Mesenchymal stem cell (in vitro differentiated cells and primary cell): ENCODE data around the gene PPP6R3. TPM values are rescaled to one million over a fixed set of nuclear protein-coding genes. Genes with fewer than 3 reads are reported as not detected.

Source experiments
- DNase-seq: peaks from one replicate; pipeline ENCODE4 v3.0.0-alpha.2; 2013
- H2AFZ ChIP-seq: one replicate; pipeline ENCODE4 v1.6.1; 2013; ENCODE audit warnings: low read depth, mild to moderate bottlenecking, control low read depth, inconsistent platforms, low read length, moderate library complexity
- H2AK5ac ChIP-seq: 2 replicates; pipeline ENCODE4 v1.6.1; 2013; ENCODE audit warnings: low read length, moderate library complexity, mild to moderate bottlenecking, inconsistent platforms; ENCODE audit not compliant: severe bottlenecking
- H2BK120ac ChIP-seq: one replicate; pipeline ENCODE4 v1.6.1; 2013; ENCODE audit warnings: low read depth, mild to moderate bottlenecking, inconsistent platforms, low read length, moderate library complexity
- H2BK12ac ChIP-seq, 2 experiments: one replicate each; pipeline ENCODE4 v1.6.1; 2013; ENCODE audit warnings: inconsistent platforms in 2 of 2, low read length in 2 of 2, mild to moderate bottlenecking in 2 of 2, moderate library complexity in 2 of 2, control low read depth in 1 of 2
- H2BK15ac ChIP-seq: one replicate; pipeline ENCODE4 v1.6.1; 2013; ENCODE audit warnings: mild to moderate bottlenecking, low read depth, inconsistent platforms; ENCODE audit not compliant: poor library complexity, severe bottlenecking
- H2BK5ac ChIP-seq: 2 replicates; pipeline ENCODE4 v1.6.1; 2013; ENCODE audit warnings: low read depth, mild to moderate bottlenecking, low read length, control low read depth, inconsistent platforms; ENCODE audit not compliant: poor library complexity, severe bottlenecking
- H3K14ac ChIP-seq, 2 experiments: one replicate each; pipeline ENCODE4 v1.6.1; 2013; ENCODE audit warnings: inconsistent platforms in 2 of 2, low read length in 2 of 2, control low read depth in 1 of 2, mild to moderate bottlenecking in 1 of 2, moderate library complexity in 1 of 2
- H3K18ac ChIP-seq, 2 experiments: one replicate each; pipeline ENCODE4 v1.6.1; 2013; ENCODE audit warnings: inconsistent platforms in 2 of 2, low read length in 2 of 2, control low read depth in 1 of 2, low read depth in 1 of 2, mild to moderate bottlenecking in 1 of 2
- H3K23ac ChIP-seq, 2 experiments: one replicate each; pipeline ENCODE4 v1.6.1; 2013; ENCODE audit warnings: inconsistent platforms in 2 of 2, low read length in 2 of 2, mild to moderate bottlenecking in 2 of 2, moderate library complexity in 2 of 2, control low read depth in 1 of 2
- H3K27ac ChIP-seq: 2 replicates; pipeline ENCODE4 v1.5.1; 2013; ENCODE audit warnings: mild to moderate bottlenecking, moderate library complexity, low read length, control low read depth, inconsistent platforms; ENCODE audit not compliant: poor library complexity, severe bottlenecking
- H3K27me3 ChIP-seq, 2 experiments: 2 replicates each; pipeline versions ENCODE4 v1.6.1 to v1.7.0; 2013; ENCODE audit warnings: low read length in 2 of 2, mild to moderate bottlenecking in 2 of 2, moderate library complexity in 2 of 2, control low read depth in 1 of 2, inconsistent platforms in 1 of 2; ENCODE audit not compliant: control insufficient read depth in 1 of 2, insufficient read depth in 1 of 2
- H3K36me3 ChIP-seq, 2 experiments: 2 replicates each; pipeline versions ENCODE4 v1.6.1 to v1.7.0; 2013; ENCODE audit warnings: low read length in 2 of 2, control low read depth in 1 of 2, inconsistent platforms in 1 of 2, low read depth in 1 of 2, mild to moderate bottlenecking in 1 of 2; ENCODE audit not compliant: insufficient read depth in 2 of 2, control insufficient read depth in 1 of 2
- H3K4ac ChIP-seq, 2 experiments: one replicate each; pipeline ENCODE4 v1.6.1; 2013; ENCODE audit warnings: inconsistent platforms in 2 of 2, low read length in 2 of 2, mild to moderate bottlenecking in 2 of 2, moderate library complexity in 2 of 2, control low read depth in 1 of 2, low read depth in 1 of 2
- H3K4me1 ChIP-seq: 2 replicates; pipeline ENCODE4 v1.6.1; 2013; ENCODE audit warnings: low read depth, low read length, control low read depth; ENCODE audit not compliant: control insufficient read depth, insufficient read depth
- H3K4me2 ChIP-seq: 2 replicates; pipeline ENCODE4 v1.6.1; 2013; ENCODE audit warnings: low read length, mild to moderate bottlenecking, inconsistent platforms; ENCODE audit not compliant: poor library complexity, severe bottlenecking
- H3K4me3 ChIP-seq, 2 experiments: 2 replicates each; pipeline versions ENCODE4 v1.5.1 to v1.7.0; 2013; ENCODE audit warnings: low read length in 2 of 2, mild to moderate bottlenecking in 2 of 2, control low read depth in 1 of 2, low read depth in 1 of 2; ENCODE audit not compliant: insufficient read depth in 1 of 2
- H3K79me1 ChIP-seq: replicated peaks from 2 replicates; pipeline ENCODE4 v1.6.1; 2013; ENCODE audit warnings: mild to moderate bottlenecking, control low read depth, low read length, inconsistent platforms; ENCODE audit not compliant: poor library complexity, severe bottlenecking
- H3K9ac ChIP-seq: 2 replicates; pipeline ENCODE4 v1.7.0; 2013; ENCODE audit warnings: mild to moderate bottlenecking, low read length, moderate library complexity
- H3K9me3 ChIP-seq: 2 replicates; pipeline ENCODE4 v1.7.0; 2013; ENCODE audit warnings: mild to moderate bottlenecking, low read length; ENCODE audit not compliant: control insufficient read depth
- H4K8ac ChIP-seq: one replicate; pipeline ENCODE4 v1.6.1; 2013; ENCODE audit warnings: inconsistent platforms, mild to moderate bottlenecking, low read length, moderate library complexity
- H4K91ac ChIP-seq: one replicate; pipeline ENCODE4 v1.6.1; 2013; ENCODE audit warnings: mild to moderate bottlenecking, low read length, inconsistent platforms
- WGBS: methylation state at CpG from one replicate; pipeline ENCODE4 v1.1.7; 2013; ENCODE audit warnings: mixed read lengths; 5-methylcytosine and 5-hydroxymethylcytosine counted together
- polyA plus RNA-seq, 2 experiments: library from polyadenylated mRNA; stranded (reverse); fragments of 200-250 nt; gene quantifications; one replicate each; pipeline ENCODE4 v1.2.3, GENCODE V29; 2013

The PPP6R3 gene
- polyA plus RNA-seq (2013, experiment 1 of 2), result 39.3 TPM
- polyA plus RNA-seq (2013, experiment 2 of 2), result 39.5 TPM

GRCh38 chr11:68460741-68461574, at the start of gene PPP6R3:
PPP6R3 (plus strand) TSS chr11:68460752; CDS start chr11:68537665, 76,913 bp downstream.
- Histone ChIP-seq H3K18ac (peak within 1 kb of the TSS; percentile 76 to 86), H3K4ac (peak within 1 kb of the TSS; percentile 75 to 87), H3K14ac (peak within 1 kb of the TSS in 1 of 2 experiments; percentile 94), H2AK5ac (no peak within 1 kb of the TSS), H3K4me3 (peak within 1 kb of the TSS; percentile 93 to 98), H2AFZ (no peak within 1 kb of the TSS), H3K23ac (peak within 1 kb of the TSS in 1 of 2 experiments; percentile 51), H4K91ac (peak within 1 kb of the TSS; percentile 80), H3K36me3 (no peaks in the 10 kb centered on the region), H3K27ac (peak within 1 kb of the TSS; percentile 64), H2BK5ac (peak within 1 kb of the TSS; percentile 9), H2BK15ac (peak within 1 kb of the TSS; percentile 83), H3K79me1 (no peaks in the 10 kb centered on the region), H4K8ac (peak within 1 kb of the TSS; percentile 61), H3K9ac (peak within 1 kb of the TSS; percentile 88), H3K27me3 (peaks cover 0 to 1% of the 10 kb centered on the region in 2 experiments), H3K9me3 (no peaks in the 10 kb centered on the region), H3K4me1 (peaks cover 8% of the 10 kb centered on the region), H2BK120ac (peak within 1 kb of the TSS; percentile 89), H2BK12ac (peak within 1 kb of the TSS in 1 of 2 experiments; percentile 16), H3K4me2 (peak within 1 kb of the TSS; percentile 93)
- peak; percentile 47 for DNase-seq
- WGBS, result under 1% methylated on average over 62 of the region's 92 CpGs

- DNase-seq, result no peak
- no peak overlapping the region for H3K4me2 ChIP-seq
- no peak overlapping the region for H4K8ac ChIP-seq
- no peak overlapping the region for H3K14ac ChIP-seq
- H3K79me1 ChIP-seq, result peaks cover 12% of the 10 kb centered on the region
- H3K9me3 ChIP-seq, result no peaks in the 10 kb centered on the region
- no peak overlapping the region for H2BK15ac ChIP-seq
- H2AFZ ChIP-seq, result no peak overlapping the region
- no peak overlapping the region for H2BK12ac ChIP-seq
- H3K4me3 ChIP-seq, result no peak overlapping the region
- H2BK5ac ChIP-seq, result no peak overlapping the region
- H3K27me3 ChIP-seq, result no peaks in the 10 kb centered on the region
- H3K18ac ChIP-seq, result no peak overlapping the region
- H2BK120ac ChIP-seq, result no peak overlapping the region
- H3K36me3 ChIP-seq, result peaks cover 51 to 67% of the 10 kb centered on the region in 2 experiments
- no peak overlapping the region for H3K23ac ChIP-seq
- no peak overlapping the region for H3K4ac ChIP-seq
- 95% methylated on average over 17 of the region's 17 CpGs for WGBS
- H3K4me1 ChIP-seq, result peaks cover 7% of the 10 kb centered on the region
- no peak overlapping the region for H2AK5ac ChIP-seq
- no peak overlapping the region for H3K27ac ChIP-seq
- no peak overlapping the region for H4K91ac ChIP-seq
- H3K9ac ChIP-seq, result no peak overlapping the region
These were observed 49.0 kb upstream of the PPP6R3 start for GRCh38 chr11:68411501-68411991.

- no peak overlapping the region for H2BK120ac ChIP-seq
- H2AFZ ChIP-seq, result no peak overlapping the region
- H3K4ac ChIP-seq, result no peak overlapping the region
- H3K9me3 ChIP-seq, result no peaks in the 10 kb centered on the region
- H3K4me1 ChIP-seq, result peaks cover 7% of the 10 kb centered on the region
- H3K4me3 ChIP-seq, result peak overlapping the region in 1 of 2 experiments; percentile 23
- H3K27me3 ChIP-seq, result no peaks in the 10 kb centered on the region
- no peak overlapping the region for H4K91ac ChIP-seq
- peak; percentile 73 for DNase-seq
- H3K36me3 ChIP-seq, result peaks cover 53 to 65% of the 10 kb centered on the region in 2 experiments
- whole genome bisulfite sequencing, result 89% methylated on average over 24 of the region's 24 CpGs
- H3K18ac ChIP-seq, result no peak overlapping the region
- no peak overlapping the region for H2BK15ac ChIP-seq
- H3K9ac ChIP-seq, result no peak overlapping the region
- H2BK5ac ChIP-seq, result no peak overlapping the region
- no peak overlapping the region for H3K4me2 ChIP-seq
- H3K14ac ChIP-seq, result no peak overlapping the region
- no peak overlapping the region for H3K23ac ChIP-seq
- H3K79me1 ChIP-seq, result peaks cover 11% of the 10 kb centered on the region
- no peak overlapping the region for H2BK12ac ChIP-seq
- H4K8ac ChIP-seq, result no peak overlapping the region
- H3K27ac ChIP-seq, result no peak overlapping the region
- H2AK5ac ChIP-seq, result no peak overlapping the region
These were observed 47.7 kb upstream of the PPP6R3 start for GRCh38 chr11:68412593-68413475.
